ENCODE measurements around the gene LMBR1.
"Not testable (repeated sequence)": the region's sequence is repeated elsewhere in the genome, so short reads cannot be mapped to it uniquely, and the experiment has no call there.

LMBR1 gene

DNA sequence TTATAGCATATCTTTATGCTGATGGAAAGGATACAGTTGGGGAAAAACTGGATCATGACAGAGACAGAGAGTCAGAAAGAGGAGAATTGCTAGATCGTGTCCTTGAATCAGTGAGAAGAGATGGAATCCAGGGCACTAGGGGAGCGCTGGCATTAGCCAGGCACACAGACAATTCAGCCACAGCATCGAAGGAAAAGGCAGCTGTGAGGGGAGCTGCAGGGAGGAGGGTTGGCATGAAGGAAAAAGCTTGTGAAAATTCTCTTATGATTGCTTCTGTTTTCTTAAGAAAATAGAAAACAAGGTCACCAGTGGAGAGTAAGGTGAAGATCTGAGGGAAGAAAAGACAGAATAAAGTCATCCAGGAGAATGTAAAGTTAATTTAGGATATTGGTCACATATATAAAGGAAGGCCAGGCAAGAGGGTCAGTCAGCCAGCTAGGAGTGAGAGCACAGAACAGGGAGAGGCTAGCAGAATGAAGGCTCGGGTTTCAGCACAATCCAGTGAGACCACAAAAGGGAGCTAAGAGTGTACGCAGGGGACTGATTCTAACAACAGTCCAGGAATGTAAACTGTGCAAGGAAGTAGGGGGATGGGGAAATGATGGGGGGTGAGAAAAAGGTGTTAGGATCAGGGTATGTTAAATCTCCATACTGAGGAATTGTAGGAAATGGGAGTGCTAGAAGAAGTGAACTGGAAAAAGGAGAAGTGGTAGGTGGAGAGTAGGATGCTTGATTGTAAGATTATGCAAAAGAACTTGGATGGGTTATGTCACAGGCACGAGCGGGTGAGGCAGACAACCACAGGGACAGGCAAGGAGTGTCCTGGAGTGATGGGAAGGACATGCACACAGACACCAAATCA lies 140.4 kb downstream of the LMBR1 start:
- DNase-seq = no peak

DNA sequence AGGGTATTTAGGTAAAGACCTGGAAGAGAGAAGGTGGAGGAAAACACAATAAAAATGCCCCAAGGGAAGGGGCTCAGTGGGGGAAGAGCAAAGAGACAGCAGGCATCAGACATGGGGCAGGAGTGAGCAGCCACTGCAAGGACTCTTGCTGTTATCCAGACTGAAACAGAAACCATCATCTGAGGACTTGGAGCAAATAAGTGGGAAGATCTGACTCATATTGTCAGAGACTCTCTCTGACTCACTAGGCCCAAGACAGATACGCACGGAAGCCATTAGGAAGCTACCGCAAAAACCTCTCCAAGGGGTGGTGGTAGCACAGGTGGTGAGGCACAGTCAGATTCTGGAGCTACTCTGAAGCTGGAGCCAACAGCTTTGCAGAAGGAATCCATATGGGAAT lies 141.7 kb downstream of the LMBR1 start:
- no peak for DNase-seq

DNA sequence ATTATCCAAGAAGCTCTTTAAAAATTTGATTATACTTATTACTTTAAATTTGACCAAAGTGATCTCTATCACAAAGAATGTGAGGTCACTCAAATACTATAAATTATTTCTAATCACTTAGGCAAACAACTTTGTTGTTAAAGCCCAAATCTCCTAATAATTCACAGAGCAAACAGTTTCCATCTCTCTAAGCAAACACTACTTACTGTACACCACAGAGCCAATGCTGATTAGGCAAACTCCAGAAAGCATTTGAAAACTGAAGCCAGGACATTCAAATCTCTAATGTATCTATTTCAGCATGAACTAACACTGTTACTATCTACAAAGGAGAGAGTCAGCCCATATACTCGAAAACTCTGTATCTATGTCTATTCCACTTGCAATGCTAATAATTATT lies 145.3 kb downstream of the LMBR1 start:
- no peak for DNase-seq

DNA sequence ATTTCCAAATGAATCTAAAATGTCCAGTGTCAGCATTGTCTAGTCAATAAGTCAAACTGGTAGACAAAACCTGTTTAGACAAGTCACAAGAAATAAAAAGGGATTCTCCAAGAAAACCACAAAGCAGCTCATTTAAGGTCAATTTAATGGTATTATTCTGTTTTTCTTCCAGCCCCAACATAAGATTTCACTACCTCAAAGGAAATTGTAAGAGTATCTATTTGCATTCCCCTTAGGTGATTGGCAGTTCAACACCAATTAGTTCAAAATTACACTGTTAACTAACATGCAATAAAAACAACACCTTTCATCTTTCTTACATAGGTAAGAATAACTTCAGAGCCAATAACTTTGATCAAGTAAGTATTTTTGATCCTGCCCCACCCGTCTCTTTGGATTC lies 146.1 kb downstream of the LMBR1 start:
- DNase-seq = no peak

DNA sequence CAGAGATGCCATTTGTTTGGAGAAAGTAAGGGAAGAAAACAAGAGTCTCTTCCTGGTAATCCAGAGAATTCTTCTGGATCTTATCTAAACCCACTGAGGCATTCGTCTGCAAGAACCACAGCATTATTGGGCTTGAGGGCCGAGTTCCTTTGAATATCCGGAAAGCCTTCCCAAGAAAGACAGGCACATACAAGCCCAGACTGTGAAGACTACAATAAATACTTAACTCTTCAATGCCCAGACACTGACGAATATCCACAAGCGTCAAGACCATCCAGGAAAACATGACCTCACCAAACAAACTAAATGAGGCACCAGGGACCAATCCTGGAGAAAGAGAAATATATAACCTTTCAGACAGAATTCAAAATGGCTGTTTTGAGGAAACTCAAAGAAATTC lies 153.4 kb downstream of the LMBR1 start:
- DNase-seq = no peak

DNA sequence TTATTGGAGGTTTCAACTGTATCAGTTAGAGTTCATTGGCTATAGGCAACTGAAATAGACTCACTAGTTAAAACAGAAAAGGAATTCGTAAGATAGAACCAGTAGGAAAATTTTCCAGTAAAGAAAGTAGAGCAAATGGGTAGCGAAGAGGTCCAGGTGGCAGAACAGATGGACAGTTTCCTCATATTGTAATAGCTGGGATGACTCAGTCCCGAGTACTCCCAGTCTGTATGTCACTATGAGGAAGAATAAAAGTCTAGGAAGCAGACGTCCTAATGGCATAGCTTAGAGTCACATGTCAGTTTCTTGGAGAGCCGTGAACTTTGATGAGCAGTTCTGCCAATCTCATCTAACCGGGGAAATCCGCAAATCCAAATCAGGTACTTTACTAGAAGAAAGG lies 157.1 kb downstream of the LMBR1 start:
- no peak for DNase-seq

DNA sequence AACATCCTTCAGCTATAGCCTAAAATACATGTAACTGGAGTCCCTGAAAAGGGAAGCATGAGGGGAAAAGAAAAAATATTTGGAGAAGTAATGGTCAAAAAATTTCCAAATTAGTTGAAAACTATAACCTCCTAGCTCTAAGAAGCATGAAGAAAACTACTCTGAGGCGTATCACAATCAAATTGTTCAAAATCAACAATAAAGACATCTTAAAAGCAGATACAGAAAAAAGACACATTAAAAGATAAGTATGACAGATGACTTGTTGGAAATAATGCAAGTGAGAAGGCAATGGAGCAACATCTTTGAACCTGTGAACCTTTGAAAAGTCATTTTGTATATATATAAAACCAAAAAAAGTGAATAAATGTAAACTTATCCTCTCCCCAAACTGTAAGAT lies 159.3 kb downstream of the LMBR1 start:
- no peak for DNase-seq

DNA sequence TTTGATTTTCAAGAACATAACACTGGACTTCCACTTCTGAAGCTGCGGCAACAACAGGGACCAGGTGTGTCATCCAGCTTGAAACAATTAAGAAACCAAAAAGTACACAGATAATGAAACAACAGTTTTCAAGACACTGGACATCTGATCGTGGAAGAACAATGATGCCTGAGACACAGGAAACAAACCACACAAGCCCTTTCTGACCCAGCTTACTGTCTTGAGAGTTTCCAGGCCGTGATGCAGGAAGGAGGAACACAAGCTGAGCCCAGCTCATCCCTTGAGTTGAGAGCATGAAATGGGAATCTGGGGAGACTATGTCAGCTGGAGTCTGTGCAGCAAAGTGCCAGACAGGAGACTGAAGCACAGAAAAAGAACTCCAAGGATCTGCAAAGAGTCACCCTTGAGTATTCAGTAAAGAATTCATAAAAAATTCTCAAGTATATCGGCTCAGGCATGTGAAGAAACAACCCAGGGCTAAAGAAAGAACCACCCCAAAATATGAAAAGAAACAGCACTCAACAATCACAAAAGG lies 160.8 kb downstream of the LMBR1 start:
- no peak for DNase-seq

DNA sequence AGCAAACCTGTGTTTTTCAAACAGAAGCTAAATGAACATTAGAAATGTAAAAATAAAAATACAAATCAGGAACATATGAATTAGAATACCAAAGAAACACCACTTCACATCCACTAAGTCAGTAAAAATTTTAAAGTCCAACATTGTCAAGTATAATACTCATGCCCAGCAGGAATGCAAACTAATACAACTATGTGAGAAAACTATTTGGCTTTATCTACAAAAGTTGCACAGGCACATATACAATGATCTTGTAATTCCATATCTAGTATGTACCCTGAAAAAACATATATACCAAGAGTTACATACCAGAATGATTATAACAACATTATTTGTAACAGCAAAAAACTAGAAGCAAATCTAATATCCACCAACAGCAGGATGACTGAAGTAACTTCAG lies 161.3 kb downstream of the LMBR1 start:
- DNase-seq = no peak

DNA sequence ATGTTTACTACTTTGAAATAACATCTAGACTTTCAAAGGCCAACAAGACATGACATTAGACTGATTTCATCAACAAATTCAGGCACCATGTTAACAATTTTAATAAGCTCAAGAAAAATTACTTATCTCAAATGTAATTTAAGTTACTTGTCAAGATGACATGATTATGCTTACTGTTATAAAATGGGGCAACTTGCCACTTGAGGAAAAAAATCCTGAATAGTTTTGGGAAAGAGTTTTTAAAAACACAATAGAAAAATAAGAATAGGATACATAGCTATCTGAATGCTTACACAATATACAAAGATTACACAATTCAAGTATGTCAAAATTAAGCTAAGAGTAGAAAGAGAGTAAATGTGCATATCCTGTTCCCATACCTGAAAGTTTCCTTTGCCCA lies 167.0 kb downstream of the LMBR1 start:
- DNase-seq = no peak

DNA sequence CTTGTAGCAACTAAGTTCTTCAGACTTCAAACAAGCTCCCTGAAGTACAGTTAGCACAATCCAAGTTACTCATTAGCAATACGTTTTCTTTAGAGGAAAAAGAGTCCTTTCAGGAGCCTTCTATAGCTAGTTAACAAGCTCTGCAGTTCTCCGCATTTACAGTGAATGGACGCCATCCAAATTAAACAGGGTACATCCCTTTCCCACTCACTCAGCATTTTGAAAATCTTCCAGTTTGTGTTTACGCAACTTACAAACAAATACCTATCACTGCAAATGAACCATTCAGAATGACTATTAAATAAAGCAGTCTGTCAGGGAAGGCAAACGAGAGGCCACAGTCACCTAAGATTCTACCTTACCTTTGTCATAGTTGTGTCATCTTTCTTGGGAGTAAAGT lies 167.9 kb downstream of the LMBR1 start:
- no peak for DNase-seq

DNA sequence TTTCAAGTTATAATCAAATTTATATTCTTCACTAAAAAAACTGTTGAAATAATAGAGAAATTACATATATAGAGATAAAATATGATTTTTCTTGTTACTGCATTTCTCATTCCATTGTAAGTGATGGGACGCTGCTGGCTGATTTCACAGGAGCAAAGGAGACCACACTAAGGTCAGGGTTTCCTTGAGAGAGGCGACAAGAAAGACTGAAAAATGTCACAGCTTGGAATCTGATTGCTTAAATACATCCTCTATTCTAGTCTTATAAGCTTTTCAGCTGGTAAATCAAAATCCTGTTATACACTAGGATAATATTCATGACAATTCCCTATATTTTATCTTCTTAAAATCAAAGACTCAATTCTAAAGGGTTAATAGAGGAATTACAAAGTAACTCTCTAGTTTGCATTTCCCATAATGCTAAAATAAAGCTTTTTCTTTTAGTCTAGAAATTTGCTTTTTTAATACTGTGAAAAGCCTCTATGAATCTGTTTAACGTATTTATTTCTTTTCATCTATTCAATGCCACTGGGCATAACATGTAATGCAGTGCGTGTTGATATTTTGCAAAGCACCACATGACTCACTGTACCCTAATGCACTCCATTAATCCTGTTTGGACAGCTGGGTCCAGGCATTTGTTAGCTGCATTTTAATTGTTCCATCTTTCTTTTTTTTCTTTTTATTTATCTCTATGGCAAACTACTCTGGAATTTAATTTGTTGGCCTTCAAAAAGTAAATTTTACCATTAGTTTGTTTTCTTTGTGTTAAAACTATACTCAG lies 170.7 kb downstream of the LMBR1 start:
- DNase-seq = no peak

DNA sequence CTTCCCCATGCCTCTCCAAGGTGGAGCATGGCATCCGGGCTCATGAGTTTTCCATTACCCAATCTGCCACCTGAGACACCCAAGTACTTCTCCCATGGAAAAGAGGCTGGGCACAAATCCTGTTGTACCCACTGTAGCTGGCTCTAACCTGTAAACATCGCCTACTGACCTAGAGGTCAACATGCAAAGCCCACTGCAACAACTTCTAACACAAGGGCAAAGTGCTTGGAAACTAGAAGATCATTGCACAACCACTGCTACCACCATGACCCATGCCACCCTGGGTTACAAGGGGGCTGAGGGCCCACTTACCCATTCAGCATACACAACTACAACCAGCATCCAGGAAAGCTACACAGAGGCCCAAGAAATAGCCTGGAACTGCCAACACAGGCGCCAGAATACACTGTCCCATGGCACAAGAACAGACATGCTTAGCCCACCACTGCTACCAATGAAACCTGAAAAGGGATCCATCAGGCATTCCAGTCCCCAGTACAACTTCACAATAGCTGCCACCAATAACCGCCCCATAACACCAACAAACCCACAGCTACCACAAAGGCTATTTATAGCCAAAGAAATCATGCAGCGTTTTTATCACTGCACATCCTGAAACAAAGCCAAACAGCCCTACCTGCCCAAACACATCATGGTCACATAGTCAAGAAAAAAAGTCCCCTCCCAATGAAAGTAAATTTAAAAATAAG lies 189.1 kb downstream of the LMBR1 start:
- no peak for DNase-seq

DNA sequence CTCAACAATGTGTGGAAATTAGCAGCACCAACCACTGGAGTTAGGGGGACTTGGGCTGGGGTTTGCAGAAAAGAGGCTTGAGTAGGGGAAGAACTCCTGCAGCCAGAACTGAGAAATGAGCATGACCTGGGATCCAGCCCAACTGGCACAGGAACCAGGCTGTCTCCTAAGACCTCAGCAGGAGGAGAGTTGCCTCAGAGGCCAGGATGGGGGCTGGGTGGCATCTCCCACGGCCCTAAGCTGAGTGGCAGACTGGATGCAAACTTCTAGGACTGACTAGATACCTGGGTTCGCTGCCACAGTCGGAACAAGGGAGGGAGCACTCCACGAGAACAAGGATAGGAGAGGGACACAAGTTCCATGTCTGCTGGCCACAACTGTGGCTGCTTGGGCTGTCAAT lies 189.8 kb downstream of the LMBR1 start:
- DNase-seq = no peak

DNA sequence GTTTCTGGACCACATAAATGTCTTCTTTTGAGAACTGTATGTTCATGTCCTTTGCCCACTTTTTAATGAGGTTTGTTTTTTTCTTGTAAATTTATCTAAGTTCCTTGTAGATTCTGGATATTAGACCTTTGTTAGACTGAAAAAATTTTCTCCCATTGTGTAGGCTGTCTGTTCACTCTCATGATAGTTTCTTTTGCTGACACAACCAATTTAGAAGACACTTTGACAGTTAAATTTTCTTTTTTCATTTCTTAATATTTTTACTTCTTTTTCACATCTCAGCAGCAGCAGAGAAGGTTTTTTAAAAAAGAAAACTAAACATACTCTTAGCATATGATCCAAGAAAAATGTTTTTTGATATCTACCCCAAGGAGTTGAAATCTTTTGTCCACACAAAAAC lies 190.6 kb downstream of the LMBR1 start:
- no peak for DNase-seq

DNA sequence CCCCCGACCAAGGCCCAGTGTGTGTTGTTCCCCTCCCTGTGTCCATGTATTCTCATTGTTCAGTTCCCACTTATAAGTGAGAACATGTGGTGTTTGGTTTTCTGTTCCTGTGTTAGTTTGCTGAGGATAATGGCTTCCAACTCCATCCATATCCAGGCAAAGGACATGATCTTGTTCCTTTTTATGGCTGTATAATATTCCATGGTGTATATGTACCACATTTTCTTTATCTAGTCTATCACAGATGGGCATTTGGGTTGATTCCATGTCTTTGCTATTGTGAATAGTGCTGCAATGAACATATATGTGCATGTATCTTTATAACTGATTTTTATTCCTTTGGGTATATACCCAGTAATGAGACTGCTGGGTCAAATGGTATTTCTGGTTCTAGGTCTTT lies 191.2 kb downstream of the LMBR1 start:
- not testable (repeated sequence) for DNase-seq

DNA sequence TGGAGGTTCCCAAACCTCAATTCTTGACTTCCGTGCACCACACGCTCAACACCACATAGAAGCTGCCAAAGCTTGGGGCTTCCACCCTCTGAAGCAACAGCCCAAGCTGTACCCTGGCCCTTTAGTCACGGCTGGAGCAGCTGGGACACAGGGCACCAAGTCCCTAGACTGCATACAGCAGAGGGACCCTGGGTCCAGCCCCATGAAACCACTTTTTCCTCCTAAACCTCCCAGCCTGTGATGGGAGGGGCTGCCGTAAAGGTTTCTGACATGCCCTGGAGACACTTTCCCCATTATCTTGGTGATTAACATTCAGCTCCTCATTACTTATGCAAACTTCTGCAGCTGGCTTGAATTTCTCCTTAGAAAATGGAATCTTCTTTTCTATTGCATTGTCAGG lies 194.5 kb downstream of the LMBR1 start:
- not testable (repeated sequence) for DNase-seq

DNA sequence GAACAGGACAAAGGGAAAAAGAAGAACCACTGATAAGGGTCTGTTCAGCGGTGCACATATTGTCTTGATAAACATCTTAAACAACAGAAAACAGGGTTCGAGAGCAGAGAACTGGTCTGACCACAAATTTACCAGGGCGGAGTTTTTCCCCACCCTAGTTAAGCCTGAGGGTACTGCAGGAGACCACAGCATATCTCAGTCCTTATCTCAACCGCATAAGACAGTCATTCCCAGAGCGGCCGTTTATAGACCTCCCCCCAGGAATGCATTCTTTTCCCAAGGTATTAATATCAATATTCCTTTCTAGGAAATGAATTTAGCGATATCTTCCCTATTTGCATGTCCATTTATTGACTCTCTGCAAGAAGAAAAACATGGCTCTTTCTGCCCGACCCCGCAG lies 195.7 kb downstream of the LMBR1 start:
- not testable (repeated sequence) for DNase-seq

DNA sequence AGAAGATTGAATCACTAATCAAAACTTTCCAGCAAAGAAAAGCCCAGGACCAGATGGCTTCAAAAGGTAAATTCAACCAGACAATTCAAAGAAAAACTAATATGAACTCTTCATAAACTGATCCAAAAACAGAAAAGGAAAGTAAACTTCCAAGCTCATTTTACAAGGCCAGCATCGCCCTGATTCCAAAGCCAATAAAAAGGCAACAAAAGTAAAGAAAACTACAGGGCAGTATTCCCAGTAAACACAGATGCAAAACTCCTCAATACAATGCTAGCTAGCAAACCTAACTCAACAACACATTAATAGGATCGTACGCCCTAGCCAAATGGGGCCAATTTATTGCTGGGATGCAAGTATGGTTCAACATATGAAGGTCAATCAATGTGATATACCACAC lies 199.4 kb downstream of the LMBR1 start:
- no peak for DNase-seq

DNA sequence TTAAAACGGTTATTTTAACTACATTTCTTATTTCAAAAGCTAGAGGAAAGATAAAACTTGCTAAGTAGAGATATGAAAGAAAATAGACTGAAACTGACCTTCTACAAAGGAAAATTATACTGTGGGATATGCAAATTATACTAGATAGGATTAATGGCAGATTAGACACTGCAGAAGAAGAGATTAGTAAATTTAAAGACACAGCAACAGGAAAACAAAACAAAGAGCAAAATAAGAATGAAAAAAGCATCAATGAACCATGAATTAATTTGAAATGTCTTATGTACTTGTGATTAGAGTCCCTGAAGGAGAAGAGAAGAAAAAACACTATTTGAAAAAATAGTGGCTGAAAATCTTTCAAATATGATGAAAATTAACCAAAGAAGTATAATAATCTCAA lies 200.1 kb downstream of the LMBR1 start:
- DNase-seq = no peak

DNA sequence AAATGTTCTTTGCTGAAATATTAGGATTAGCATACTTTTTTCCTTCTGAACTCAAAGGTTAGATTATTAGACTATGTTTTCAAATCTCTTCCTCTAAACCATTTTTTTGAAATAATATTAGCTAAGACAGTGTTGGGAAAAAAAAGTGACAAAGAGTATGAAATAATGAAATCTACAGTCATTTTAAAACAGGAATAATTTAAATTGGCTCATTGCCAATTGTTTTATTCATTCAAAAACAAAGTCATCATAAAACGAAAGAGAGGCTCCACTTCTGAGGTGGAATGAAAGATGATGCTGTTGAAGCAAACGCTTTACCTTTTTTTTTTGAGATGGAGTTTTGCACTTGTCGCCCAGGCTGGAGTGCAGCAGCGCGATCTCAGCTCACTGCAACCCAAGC lies 201.2 kb downstream of the LMBR1 start:
- DNase-seq = no peak

DNA sequence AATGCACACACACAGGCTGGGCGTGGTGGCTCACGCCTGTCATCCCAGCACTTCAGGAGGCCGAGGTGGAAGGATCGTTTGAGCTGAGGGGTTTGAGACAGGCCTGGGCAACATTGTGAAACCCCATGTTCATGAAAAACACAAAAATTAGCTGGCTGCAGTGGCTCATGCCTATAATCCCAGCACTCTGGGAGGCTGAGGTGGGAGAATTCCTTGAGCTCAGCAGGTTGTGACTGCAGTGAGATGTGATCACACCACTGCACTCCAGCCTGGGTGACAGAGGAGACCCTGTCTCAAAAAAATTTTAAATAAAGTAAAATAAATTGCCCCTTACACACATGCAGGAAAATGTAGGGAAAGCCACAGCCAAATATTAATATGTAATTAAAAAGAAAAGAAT lies 208.3 kb downstream of the LMBR1 start:
- no peak for DNase-seq

DNA sequence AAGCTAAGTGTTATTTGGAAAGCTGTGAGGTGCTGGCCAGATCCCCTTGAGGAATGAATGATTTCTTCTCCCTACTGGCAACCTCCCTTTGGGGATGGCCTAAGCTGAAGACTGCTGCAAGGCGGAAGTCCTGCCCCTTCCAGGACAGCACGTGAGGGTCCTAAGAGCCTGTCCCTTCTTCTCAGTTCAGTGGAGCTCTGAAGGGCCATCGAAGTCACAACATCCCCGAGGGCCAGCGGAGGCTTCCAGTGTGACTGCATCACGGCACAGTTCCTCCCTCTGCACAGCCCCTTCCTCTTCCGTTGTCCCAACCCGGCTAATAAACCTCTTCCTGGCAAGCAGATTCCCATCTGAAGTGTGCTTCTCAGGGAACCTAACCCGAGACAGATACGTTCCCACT lies 208.7 kb downstream of the LMBR1 start:
- no peak for DNase-seq

DNA sequence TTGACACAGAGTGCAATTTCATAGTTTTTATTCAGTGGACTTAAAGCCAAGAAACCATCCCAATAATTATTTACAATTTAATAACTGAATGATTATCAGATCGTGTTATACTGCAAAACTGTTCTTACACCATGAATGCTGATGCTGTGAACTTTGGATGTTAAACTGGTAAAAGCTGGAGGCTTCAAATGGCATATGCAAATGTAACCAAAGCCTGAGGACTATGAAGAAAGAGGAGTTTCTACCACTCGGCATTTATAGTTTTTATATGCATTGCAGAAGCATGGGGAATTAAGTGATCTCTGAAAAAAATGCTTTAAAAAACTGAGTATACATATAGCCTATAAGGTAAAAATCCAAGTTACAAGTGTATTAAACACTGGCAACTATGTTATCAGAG lies 210.1 kb downstream of the LMBR1 start:
- no peak for DNase-seq

All from NCI-H2227 treated with DMSO at 0.1 percent for 48 hours (cell line).